Stimulated activated memory B cell treated with anti-CD40 and anti-IgM and Interleukin-4, amounts not matched to agents 10 μg/mL and 1 μg/mL and 100 μg/mL, for 72 hours (primary cell): ENCODE measurements around the gene GPR152.
"Not testable (repeated sequence)": the region's sequence is repeated elsewhere in the genome, so short reads cannot be mapped to it uniquely, and the experiment has no call there.

Experiments
- ATAC-seq: fragments of 150-1000 bp; cut with Tn5 transposase; 2 replicates; pipeline ENCODE4 v1.10.0; 2021
- H3K27ac Mint-ChIP-seq: one replicate; pipeline ENCODE4 v1.8.0; 2022; ENCODE audit warnings: mild to moderate bottlenecking, mixed read lengths
- H3K27me3 Mint-ChIP-seq: one replicate; pipeline ENCODE4 v1.8.0; 2022; ENCODE audit warnings: mixed read lengths
- H3K36me3 Mint-ChIP-seq: one replicate; pipeline ENCODE4 v1.8.0; 2022; ENCODE audit warnings: mixed read lengths
- H3K4me1 Mint-ChIP-seq: one replicate; pipeline ENCODE4 v1.8.0; 2022; ENCODE audit warnings: mixed read lengths
- H3K4me3 Mint-ChIP-seq: one replicate; pipeline ENCODE4 v1.8.0; 2022; ENCODE audit warnings: mild to moderate bottlenecking, moderate library complexity, mixed read lengths
- H3K9me3 Mint-ChIP-seq: one replicate; pipeline ENCODE4 v1.8.0; 2022; ENCODE audit warnings: mixed read lengths

Gene GPR152

DNA sequence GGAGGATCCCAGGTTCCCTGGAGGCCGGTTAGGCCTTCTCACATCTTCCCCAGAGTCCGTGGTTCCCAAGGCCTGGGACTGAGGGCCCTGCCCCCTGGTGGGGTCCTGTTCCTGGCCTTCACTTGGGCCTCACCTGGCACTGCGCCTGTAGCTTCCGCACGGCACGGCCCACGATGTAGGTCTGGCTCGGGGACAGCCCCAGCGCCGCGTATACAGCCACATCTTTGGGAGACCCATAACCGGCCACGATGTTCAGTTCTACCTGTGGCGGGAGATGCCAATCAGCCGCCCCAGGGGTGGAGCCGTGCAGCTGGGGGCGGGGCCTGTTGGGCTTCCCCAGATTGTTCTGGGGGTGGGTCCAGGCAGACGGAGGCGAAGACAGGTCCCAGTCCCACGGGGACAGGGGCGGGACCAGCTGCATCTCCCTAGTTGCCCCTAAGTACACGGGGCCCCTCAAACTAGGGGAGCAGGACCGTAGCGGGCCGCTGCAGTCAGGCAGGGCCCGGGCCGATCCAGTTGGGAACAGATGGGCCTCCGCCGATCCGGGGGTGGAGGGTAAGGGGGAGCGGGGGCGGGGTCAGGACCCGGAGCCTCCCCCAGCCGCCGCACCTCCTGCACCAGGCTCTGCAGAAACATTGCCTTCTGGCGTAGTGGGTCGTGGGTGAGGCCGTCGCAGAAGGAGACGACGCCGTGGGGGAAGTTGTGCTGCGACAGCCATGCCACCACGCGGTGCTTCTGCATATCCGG lies 40.4 kb upstream of the GPR152 start:
- no peaks in the 10 kb centered on the region for H3K27me3 Mint-ChIP-seq
- H3K4me1 Mint-ChIP-seq: peaks cover 40% of the 10 kb centered on the region
- H3K9me3 Mint-ChIP-seq: no peaks in the 10 kb centered on the region
- ATAC-seq: no peak
- H3K27ac Mint-ChIP-seq: peak overlapping the region; percentile 46
- H3K36me3 Mint-ChIP-seq: peaks cover 64% of the 10 kb centered on the region
- no peak overlapping the region for H3K4me3 Mint-ChIP-seq

- Mint-ChIP-seq H3K27me3 (no peaks in the 10 kb centered on the region), H3K4me3 (no peak overlapping the region), H3K9me3 (no peaks in the 10 kb centered on the region), H3K4me1 (peaks cover 46% of the 10 kb centered on the region), H3K36me3 (peaks cover 64% of the 10 kb centered on the region), H3K27ac (no peak overlapping the region)
- no peak for ATAC-seq
Measured at GRCh38 chr11:67492069-67492727, 39.7 kb upstream of the GPR152 start.

GRCh38 chr11:67491276-67492068 lies 38.9 kb upstream of the GPR152 start:
- Mint-ChIP-seq H3K27me3 (no peaks in the 10 kb centered on the region), H3K9me3 (no peaks in the 10 kb centered on the region), H3K4me3 (no peak overlapping the region), H3K4me1 (peaks cover 49% of the 10 kb centered on the region), H3K27ac (peak overlapping the region; percentile 93), H3K36me3 (peaks cover 63% of the 10 kb centered on the region)
- ATAC-seq: no peak

DNA sequence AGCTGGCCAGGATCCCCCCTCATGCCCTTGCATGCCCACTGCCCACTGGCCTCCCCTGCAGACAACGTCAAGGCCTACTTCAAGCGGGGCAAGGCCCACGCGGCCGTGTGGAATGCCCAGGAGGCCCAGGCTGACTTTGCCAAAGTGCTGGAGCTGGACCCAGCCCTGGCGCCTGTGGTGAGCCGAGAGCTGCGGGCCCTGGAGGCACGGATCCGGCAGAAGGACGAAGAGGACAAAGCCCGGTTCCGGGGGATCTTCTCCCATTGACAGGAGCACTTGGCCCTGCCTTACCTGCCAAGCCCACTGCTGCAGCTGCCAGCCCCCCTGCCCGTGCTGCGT lies 38.2 kb upstream of the GPR152 start:
- Mint-ChIP-seq H3K4me1 (peaks cover 57% of the 10 kb centered on the region), H3K27me3 (no peaks in the 10 kb centered on the region), H3K9me3 (no peaks in the 10 kb centered on the region), H3K27ac (peak overlapping the region; percentile 93), H3K36me3 (peaks cover 62% of the 10 kb centered on the region), H3K4me3 (no peak overlapping the region)
- ATAC-seq: no peak

DNA sequence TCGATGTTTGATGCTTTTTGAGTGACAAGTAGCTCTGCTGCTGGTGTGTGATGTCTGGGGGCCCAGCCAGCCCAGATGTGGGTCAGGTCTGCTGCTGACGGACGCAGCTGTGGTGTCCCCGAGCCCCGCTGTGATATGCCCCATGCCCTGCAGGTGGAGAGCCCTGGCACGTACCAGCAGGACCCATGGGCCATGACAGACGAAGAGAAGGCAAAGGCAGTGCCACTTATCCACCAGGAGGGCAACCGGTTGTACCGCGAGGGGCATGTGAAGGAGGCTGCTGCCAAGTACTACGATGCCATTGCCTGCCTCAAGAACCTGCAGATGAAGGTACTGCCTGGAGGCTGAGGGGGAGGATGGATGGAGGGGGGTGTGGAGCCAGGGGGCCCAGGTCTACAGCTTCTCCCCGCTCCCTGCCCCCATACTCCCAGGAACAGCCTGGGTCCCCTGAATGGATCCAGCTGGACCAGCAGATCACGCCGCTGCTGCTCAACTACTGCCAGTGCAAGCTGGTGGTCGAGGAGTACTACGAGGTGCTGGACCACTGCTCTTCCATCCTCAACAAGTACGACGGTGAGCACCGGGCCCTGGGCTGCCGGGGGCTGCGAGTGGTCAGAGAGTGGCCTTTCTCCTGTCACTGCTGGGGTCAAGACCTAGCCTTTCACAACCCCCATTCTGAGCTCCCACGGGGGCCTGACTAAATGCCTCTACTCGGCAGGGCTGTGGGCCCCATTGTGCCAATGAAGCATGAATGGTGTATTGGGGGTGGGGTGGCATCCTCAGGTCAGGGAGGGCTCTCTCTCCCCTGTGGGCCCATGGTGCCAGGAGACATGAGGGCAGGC lies 37.6 kb upstream of the GPR152 start:
- Mint-ChIP-seq H3K4me1 (peaks cover 61% of the 10 kb centered on the region), H3K36me3 (peaks cover 59% of the 10 kb centered on the region), H3K27me3 (no peaks in the 10 kb centered on the region), H3K27ac (peak overlapping the region; percentile 93), H3K4me3 (no peak overlapping the region), H3K9me3 (no peaks in the 10 kb centered on the region)
- no peak for ATAC-seq

- Mint-ChIP-seq H3K27me3 (no peaks in the 10 kb centered on the region), H3K4me1 (peaks cover 69% of the 10 kb centered on the region), H3K4me3 (no peak overlapping the region)
Measured at GRCh38 chr11:67489203-67489884, 36.8 kb upstream of the GPR152 start.

GRCh38 chr11:67486481-67487195 lies 34.1 kb upstream of the GPR152 start:
- H3K27ac Mint-ChIP-seq: peak overlapping the region; percentile 93
- H3K4me1 Mint-ChIP-seq: peaks cover 84% of the 10 kb centered on the region
- H3K27me3 Mint-ChIP-seq: no peaks in the 10 kb centered on the region
- H3K36me3 Mint-ChIP-seq: peaks cover 46% of the 10 kb centered on the region
- ATAC-seq: peak; percentile 57
- H3K9me3 Mint-ChIP-seq: no peaks in the 10 kb centered on the region
- H3K4me3 Mint-ChIP-seq: peak overlapping the region; percentile 65

More at GRCh38 chr11:67489203-67489884, 36.8 kb upstream of the GPR152 start:
- no peak for ATAC-seq
- Mint-ChIP-seq H3K9me3 (no peaks in the 10 kb centered on the region), H3K27ac (peak overlapping the region; percentile 93), H3K36me3 (peaks cover 63% of the 10 kb centered on the region)

- H3K27me3 Mint-ChIP-seq, H3K9me3 Mint-ChIP-seq: not testable (repeated sequence)
- peak; percentile 11 for ATAC-seq
- peak overlapping the region; percentile 93 for H3K27ac Mint-ChIP-seq
- peak overlapping the region; percentile 65 for H3K4me3 Mint-ChIP-seq
- H3K36me3 Mint-ChIP-seq: peaks cover 43% of the 10 kb centered on the region
- peaks cover 81% of the 10 kb centered on the region for H3K4me1 Mint-ChIP-seq
Measured at GRCh38 chr11:67485873-67486361, 33.4 kb upstream of the GPR152 start.

- peak overlapping the region; percentile 97 for H3K4me3 Mint-ChIP-seq
- H3K9me3 Mint-ChIP-seq: no peaks in the 10 kb centered on the region
- peak overlapping the region; percentile 93 for H3K27ac Mint-ChIP-seq
- H3K27me3 Mint-ChIP-seq: no peaks in the 10 kb centered on the region
- H3K4me1 Mint-ChIP-seq: peaks cover 71% of the 10 kb centered on the region
- H3K36me3 Mint-ChIP-seq: peaks cover 33% of the 10 kb centered on the region
- ATAC-seq: peak; percentile 42
Measured at GRCh38 chr11:67484847-67485311, 32.4 kb upstream of the GPR152 start.

DNA sequence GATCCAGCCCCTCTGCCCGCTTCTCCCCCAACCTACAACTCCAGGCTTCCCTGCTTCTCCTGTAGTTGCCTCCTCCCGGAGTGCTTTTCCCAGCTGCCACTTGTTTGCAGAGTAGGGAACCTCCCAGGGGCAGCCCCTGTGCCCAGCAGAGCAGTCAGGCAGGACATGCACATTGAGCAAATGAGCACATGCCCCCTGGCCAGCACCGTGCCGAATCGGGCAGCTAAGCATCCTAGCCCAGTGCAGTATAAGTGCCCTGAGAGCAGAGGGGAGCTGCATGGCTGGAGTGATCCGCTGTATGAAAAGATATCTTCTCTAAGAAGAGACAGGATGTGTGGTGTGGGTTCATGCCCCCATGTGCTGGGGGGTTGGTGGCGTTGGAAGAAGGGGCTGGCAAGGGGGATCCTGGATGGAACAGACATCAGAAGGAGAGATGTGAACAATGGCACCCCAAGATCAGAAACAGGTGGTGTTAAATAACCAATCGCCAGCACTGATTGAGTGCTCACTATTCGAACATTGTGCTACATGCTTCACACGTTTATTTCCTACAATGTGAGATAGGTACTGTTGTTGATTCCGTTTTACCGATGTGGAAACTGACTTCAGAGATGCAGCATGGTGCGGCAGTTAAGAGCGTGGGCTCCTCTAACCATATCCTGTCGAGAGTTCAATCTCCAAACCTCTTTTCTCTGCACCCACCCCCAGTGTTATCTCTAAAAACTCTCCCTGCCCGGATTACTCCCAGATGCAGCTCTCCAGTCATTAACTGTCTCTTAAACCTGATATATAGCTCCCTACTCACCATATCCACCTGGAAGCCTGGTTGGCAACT lies 31.5 kb upstream of the GPR152 start:
- Mint-ChIP-seq H3K9me3 (no peaks in the 10 kb centered on the region), H3K27ac (peak overlapping the region; percentile 93), H3K4me1 (peaks cover 65% of the 10 kb centered on the region), H3K4me3 (peak overlapping the region; percentile 97), H3K27me3 (no peaks in the 10 kb centered on the region), H3K36me3 (peaks cover 27% of the 10 kb centered on the region)
- ATAC-seq: peak; percentile 14

DNA sequence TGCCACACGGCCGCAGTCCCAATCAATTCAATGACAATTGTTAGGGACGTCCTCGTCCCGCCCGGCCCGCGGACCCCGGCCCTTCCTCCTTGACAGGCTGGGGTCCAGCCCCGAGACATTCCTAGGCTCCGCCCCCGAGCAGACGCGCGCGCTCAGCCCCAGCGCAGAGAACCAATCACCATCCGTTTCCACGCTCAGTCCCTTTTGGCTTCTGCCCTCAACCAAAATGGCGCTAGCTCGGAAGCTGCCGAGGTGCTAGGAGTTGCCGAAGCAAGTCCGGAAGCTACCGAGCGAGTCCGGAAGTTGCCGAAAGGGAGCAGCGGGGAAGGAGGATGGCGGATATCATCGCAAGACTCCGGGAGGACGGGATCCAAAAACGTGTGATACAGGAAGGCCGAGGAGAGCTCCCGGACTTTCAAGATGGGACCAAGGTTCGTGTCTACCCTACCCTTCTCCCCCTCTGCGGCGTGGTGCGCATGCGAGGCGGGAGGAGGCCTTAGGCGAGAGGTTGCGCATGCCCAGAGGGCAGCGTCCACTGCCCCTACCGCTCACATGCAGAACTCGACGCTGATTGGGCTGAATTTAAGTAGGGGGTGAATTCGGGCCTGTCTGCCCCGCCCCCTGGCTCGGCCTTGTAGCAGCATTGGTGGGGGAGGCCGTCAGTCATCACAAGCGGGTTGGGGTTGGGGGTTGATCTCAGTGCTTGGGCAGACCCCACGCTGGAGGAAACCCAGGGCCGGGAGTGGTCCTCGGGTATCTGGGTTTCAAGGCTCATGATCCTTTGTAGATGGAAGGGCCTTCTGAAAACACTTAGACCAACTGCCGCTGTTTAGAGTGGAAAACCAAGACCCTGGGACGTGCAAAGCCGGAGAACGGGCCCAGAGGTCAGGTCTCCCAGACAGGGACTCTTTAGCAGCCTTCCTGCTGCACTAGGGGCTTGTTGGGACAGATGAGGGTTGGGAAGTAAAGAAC lies 30.6 kb upstream of the GPR152 start, which contains the start of gene AIP:
Gene AIP (plus strand): TSS at position 200 of the 972 bp plus-strand sequence. CDS start 133 bp downstream, at position 333.
- ATAC-seq: peak; percentile 89
- Mint-ChIP-seq H3K27me3 (no peaks in the 10 kb centered on the region), H3K36me3 (peaks cover 25% of the 10 kb centered on the region), H3K4me1 (peaks cover 57% of the 10 kb centered on the region), H3K9me3 (no peaks in the 10 kb centered on the region), H3K27ac (peak within 1 kb of the TSS; percentile 93), H3K4me3 (peak within 1 kb of the TSS; percentile 97)

GRCh38 chr11:67482275-67482826 lies 29.8 kb upstream of the GPR152 start:
- H3K36me3 Mint-ChIP-seq: peaks cover 18% of the 10 kb centered on the region
- no peaks in the 10 kb centered on the region for H3K27me3 Mint-ChIP-seq
- H3K4me3 Mint-ChIP-seq: peak overlapping the region; percentile 97
- no peaks in the 10 kb centered on the region for H3K9me3 Mint-ChIP-seq
- ATAC-seq: peak; percentile 3
- peak overlapping the region; percentile 93 for H3K27ac Mint-ChIP-seq
- H3K4me1 Mint-ChIP-seq: peaks cover 49% of the 10 kb centered on the region
